KMS-11 (cell line): ENCODE measurements around the gene FLRT3.

ENCODE experiments used
- H2AFZ ChIP-seq: fragments of 200-600 bp; sonication (generic); 2 replicates; pipeline ENCODE4 v1.6.1; 2016; ENCODE audit warnings: antibody characterized with exemption, mixed run types, low read depth
- H3K27ac ChIP-seq: fragments of 200-600 bp; sonication (generic); 2 replicates; pipeline ENCODE4 v1.6.1; 2016; ENCODE audit warnings: mild to moderate bottlenecking, mixed run types
- H3K27me3 ChIP-seq: fragments of 200-600 bp; sonication (generic); 2 replicates; pipeline ENCODE4 v1.6.1; 2017; ENCODE audit warnings: mild to moderate bottlenecking, low read depth, mixed run types, moderate library complexity; ENCODE audit not compliant: insufficient read depth
- H3K36me3 ChIP-seq: fragments of 200-600 bp; sonication (generic); 2 replicates; pipeline ENCODE4 v1.6.1; 2017; ENCODE audit warnings: mild to moderate bottlenecking, mixed run types; ENCODE audit not compliant: insufficient read depth
- H3K4me1 ChIP-seq: fragments of 200-600 bp; sonication (generic); 2 replicates; pipeline ENCODE4 v1.6.1; 2016; ENCODE audit warnings: mild to moderate bottlenecking, low read depth, mixed run types; ENCODE audit not compliant: poor library complexity, severe bottlenecking
- H3K4me2 ChIP-seq: fragments of 200-600 bp; sonication (generic); 2 replicates; pipeline ENCODE4 v1.7.0; 2016; ENCODE audit warnings: mild to moderate bottlenecking, mixed run types
- H3K4me3 ChIP-seq: fragments of 200-600 bp; sonication (generic); IDR thresholded peaks from 2 replicates; pipeline ENCODE4 v1.6.1; 2017; ENCODE audit warnings: low read depth, low read length, mixed read lengths; ENCODE audit not compliant: insufficient read depth
- H3K79me2 ChIP-seq: fragments of 200-600 bp; sonication (generic); 2 replicates; pipeline ENCODE4 v1.6.1; 2016; ENCODE audit warnings: low read depth, mixed run types; ENCODE audit not compliant: insufficient read depth
- H3K9ac ChIP-seq: fragments of 200-600 bp; sonication (generic); 2 replicates; pipeline ENCODE4 v1.6.1; 2016; ENCODE audit warnings: mild to moderate bottlenecking, mixed run types
- H4K20me1 ChIP-seq: fragments of 200-600 bp; sonication (generic); 2 replicates; pipeline ENCODE4 v1.6.1; 2016; ENCODE audit warnings: mild to moderate bottlenecking, mixed run types; ENCODE audit not compliant: insufficient read depth
- TF ChIP-seq, protein P1 (sequence below): fragments of 200-600 bp; sonication (generic); conservative IDR thresholded peaks from 2 replicates; pipeline ENCODE4 v1.6.1; 2017; ENCODE audit warnings: low read depth, mild to moderate bottlenecking, antibody characterized with exemption, low read length, moderate library complexity, mixed read lengths

The FLRT3 gene

DNA sequence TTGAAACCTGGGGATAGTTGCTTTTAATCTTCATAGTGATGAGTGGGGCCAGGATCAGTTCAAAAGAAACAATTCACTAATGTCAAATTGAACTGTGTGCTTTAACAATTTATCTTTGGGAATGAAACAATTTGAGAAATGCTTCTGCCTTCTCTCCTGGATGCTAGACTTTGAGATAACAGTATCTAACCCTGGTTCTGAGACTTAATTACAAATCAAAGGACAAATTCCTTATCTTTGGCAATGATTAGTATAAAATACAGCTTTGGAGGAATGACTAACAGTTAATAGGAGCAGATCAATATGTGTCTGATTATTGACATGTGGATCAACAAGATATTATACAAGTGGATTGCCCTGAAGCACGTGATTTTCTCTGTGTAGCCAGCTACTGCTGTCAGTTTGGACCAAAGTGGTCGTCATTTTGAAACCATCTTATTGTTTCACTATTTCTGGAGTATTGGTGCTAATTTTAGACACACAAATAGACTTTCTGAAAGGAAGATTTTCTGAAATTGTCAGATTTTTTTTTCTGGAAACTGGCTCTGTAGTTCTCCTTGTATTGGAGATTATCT, 6.2 kb upstream of the FLRT3 start:
- H3K4me2 ChIP-seq: no peak overlapping the region
- no peaks in the 10 kb centered on the region for H4K20me1 ChIP-seq
- H2AFZ ChIP-seq: no peak overlapping the region
- no peaks in the 10 kb centered on the region for H3K36me3 ChIP-seq
- H3K27me3 ChIP-seq: no peaks in the 10 kb centered on the region
- no peak overlapping the region for H3K9ac ChIP-seq
- no peak overlapping the region for H3K27ac ChIP-seq
- TF ChIP-seq, protein P1, sequence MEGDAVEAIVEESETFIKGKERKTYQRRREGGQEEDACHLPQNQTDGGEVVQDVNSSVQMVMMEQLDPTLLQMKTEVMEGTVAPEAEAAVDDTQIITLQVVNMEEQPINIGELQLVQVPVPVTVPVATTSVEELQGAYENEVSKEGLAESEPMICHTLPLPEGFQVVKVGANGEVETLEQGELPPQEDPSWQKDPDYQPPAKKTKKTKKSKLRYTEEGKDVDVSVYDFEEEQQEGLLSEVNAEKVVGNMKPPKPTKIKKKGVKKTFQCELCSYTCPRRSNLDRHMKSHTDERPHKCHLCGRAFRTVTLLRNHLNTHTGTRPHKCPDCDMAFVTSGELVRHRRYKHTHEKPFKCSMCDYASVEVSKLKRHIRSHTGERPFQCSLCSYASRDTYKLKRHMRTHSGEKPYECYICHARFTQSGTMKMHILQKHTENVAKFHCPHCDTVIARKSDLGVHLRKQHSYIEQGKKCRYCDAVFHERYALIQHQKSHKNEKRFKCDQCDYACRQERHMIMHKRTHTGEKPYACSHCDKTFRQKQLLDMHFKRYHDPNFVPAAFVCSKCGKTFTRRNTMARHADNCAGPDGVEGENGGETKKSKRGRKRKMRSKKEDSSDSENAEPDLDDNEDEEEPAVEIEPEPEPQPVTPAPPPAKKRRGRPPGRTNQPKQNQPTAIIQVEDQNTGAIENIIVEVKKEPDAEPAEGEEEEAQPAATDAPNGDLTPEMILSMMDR: no peak
- H3K4me3 ChIP-seq: no peak overlapping the region
- H3K4me1 ChIP-seq: no peaks in the 10 kb centered on the region
- no peaks in the 10 kb centered on the region for H3K79me2 ChIP-seq

DNA sequence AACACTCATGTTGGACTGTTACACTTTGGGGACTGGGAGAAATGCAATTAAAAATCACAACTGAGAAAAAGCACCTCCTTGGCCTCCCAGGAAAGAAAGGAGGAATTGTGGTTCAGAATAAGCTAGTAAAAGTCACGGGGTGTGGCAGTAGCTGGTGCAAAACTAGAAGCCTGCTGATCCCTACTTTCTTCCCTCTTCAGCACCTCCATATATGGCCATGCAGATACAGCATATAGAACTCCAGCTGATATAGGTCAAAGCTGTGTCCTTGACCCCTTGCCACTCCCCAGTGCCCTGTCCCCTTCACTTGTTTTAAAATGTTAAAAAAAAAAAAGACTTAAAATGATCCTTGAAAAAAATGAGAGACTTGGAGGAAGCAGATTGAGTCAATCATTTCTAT, 5.5 kb upstream of the FLRT3 start:
- no peaks in the 10 kb centered on the region for H3K36me3 ChIP-seq
- H3K27ac ChIP-seq: no peak overlapping the region
- H3K4me3 ChIP-seq: no peak overlapping the region
- no peaks in the 10 kb centered on the region for H3K4me1 ChIP-seq
- H4K20me1 ChIP-seq: no peaks in the 10 kb centered on the region
- no peaks in the 10 kb centered on the region for H3K79me2 ChIP-seq
- no peak overlapping the region for H2AFZ ChIP-seq
- H3K4me2 ChIP-seq: no peak overlapping the region
- TF ChIP-seq, protein P1: no peak
- no peaks in the 10 kb centered on the region for H3K27me3 ChIP-seq
- no peak overlapping the region for H3K9ac ChIP-seq

DNA sequence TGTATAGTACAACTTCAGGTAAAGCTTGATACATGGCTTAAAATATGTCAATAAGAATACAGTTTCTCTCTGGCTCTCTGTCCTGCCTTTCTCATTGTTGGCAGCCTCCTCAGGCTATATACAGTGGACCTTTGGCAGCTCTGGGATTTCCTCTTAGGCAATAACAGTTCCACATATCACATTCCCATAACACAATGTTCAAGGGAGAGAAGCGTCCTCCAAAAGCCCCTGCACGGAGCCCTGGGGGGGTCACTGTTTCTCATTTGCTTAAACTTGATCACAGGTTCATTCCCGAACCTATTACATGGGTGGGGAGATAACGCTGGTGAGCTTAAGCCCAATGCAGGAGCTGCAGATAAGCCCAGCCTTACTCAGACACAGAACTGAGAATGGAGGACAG, 4.4 kb upstream of the FLRT3 start:
- H3K4me1 ChIP-seq: no peaks in the 10 kb centered on the region
- H3K79me2 ChIP-seq: no peaks in the 10 kb centered on the region
- no peaks in the 10 kb centered on the region for H3K36me3 ChIP-seq
- no peak overlapping the region for H3K9ac ChIP-seq
- H3K4me3 ChIP-seq: no peak overlapping the region
- H2AFZ ChIP-seq: no peak overlapping the region
- H3K27me3 ChIP-seq: no peaks in the 10 kb centered on the region
- H3K27ac ChIP-seq: no peak overlapping the region
- H4K20me1 ChIP-seq: no peaks in the 10 kb centered on the region
- H3K4me2 ChIP-seq: no peak overlapping the region
- TF ChIP-seq, protein P1: no peak

DNA sequence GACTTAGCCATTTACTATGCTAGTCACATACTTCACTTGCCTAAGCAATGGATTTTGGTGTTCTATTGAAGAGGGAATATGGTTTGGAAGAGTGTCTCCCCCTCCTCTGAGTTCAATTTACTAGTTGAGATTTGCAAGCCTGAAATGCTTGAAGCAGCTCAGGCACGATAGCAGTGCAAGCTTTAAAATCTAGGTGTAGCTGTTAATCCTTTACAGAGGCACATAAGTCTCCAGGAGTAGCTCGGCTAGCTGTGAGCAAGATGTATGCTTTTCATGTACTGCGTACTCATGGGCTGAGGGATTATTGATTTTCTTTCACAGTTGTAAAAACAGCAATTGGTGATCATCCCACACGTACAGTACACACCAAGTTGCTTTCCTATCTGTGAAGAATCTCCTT, 726 bp downstream of the FLRT3 start:
- Histone ChIP-seq H3K27me3 (no peaks in the 10 kb centered on the region), H3K27ac (no peak overlapping the region), H3K9ac (no peak overlapping the region), H3K4me3 (no peak overlapping the region), H3K4me2 (no peak overlapping the region), H3K4me1 (no peaks in the 10 kb centered on the region), H4K20me1 (no peaks in the 10 kb centered on the region), H2AFZ (no peak overlapping the region), H3K79me2 (no peaks in the 10 kb centered on the region), H3K36me3 (no peaks in the 10 kb centered on the region)
- TF ChIP-seq, protein P1: no peak
